Stimulated activated CD8-positive, alpha-beta memory T cell treated with anti-CD3 and anti-CD28 coated beads, Interleukin-15, amount 100 ng/mL, for 4 hours (primary cell): Measurements from ENCODE around the gene SLC35E1.

Source experiments
- DNase-seq, 2 donors: peaks; one replicate each; pipeline ENCODE4 v3.0.0-alpha.2; 2020; ENCODE audit warnings: low read depth in 2 of 2

The SLC35E1 gene

DNA sequence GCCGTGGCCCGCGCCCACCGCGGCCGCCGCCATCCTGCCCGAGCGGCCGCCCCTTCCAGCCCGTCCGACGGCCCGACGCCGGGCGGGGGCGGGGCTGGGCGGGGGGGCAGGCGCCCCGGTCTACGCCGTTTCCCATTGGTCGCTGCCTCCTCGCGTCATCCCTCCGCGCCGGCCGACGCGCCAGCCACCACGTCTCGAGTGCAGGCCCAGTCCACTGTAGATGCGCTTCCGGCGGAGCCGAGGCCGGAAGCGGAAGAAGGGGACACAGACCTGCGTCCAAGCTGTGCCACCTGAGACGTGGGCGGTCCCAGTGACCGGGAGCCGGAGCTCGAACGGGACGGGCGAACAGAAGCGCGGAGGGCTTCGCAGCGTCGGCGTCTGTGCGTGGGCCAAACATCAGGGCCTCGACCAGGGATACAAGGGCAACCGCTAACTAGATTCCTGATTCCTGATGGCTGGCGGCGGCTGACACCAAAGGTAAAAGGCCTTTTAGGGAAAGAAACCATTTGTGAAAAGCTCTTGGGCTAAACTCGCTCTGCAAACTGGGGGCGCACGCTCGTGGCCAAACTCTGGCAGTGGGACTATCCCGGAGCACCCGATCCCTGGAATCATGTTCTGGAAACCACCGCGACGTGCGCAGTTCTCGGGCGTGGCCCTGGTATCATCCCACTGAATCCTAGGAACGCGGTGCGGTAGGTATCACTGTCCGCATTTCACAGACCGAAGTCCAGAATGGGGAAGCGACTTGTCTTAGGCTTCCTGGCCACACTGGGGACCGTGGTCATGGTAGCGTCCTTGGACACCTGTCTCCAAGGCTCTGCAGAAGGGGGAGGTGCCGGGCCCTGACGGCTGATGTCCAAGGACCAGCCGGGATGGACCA is at the start of gene SLC35E1:
Gene SLC35E1, minus strand, starts transcription at position 84 of the 880 bp plus-strand sequence. Its CDS starts 51 bp downstream, at position 33.
- peak; percentile 82 to 88 for DNase-seq

DNA sequence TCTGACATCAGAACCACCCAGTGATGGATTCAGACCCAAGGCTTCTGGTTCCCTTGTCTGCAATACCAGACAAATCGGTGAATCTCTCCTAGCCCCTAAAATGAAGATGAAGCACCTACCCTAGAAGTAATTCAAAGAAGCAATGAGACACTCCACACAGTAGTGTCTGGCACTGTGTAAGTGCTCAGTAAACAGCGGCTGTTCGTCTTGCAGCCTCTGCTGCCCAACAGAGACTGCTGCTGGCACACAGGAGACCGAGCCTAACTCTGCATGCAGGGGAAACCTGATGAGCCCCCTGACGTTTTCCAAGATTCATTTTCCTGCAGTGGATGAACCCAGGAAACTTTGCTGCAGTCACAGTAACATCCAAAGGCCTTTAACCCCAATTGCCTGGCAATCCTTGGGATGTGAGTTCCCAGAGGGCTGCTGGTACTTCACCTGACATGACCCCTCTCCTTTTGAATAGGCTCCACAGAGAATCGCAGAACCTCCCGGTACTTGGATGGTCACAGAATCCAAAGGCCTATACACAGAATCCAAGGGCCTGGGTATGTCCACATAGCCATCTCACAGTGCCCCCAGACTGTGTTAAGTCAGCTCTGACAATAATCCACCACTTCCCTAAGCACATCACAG is 49.1 kb upstream of the SLC35E1 start:
- DNase-seq = no peak

DNA sequence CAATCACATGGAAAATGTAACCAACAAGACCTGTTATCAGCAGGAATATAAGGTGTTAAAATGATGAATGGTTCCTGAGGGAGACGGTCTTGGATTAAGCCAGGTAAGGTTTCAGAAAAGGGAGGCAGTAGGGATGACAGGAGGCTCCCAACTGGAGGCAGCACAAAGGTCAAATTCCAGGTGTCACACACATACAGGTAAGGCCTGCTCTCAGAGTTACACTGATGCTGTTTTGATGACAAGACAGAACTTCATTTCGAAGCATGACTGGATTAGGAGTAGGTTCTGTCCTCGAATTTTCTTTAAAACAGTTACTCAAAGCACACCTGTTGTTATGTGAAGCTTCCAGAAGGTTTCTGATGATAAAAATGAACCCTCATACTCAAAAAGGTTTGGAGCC is 48.4 kb upstream of the SLC35E1 start:
- no peak for DNase-seq

DNA sequence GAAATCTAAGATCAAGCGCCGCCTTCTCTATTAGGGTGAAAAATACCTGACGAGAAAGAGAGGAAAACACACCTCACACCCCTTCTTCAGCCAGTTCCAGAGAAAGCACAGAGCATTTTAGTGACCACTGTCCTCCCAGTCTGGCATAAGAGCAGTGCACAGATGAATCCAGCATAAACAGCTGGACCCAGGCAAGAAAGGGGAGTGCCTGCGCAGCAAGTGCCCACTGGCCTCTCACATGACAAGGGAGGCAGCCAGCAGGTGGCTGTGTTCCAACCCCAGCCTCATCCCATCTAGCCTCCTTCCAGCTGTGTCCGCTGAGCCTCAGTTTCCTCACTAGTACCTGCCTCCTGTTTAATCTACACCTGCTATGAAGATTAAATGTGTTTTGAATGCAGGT is 47.8 kb upstream of the SLC35E1 start:
- no peak for DNase-seq

DNA sequence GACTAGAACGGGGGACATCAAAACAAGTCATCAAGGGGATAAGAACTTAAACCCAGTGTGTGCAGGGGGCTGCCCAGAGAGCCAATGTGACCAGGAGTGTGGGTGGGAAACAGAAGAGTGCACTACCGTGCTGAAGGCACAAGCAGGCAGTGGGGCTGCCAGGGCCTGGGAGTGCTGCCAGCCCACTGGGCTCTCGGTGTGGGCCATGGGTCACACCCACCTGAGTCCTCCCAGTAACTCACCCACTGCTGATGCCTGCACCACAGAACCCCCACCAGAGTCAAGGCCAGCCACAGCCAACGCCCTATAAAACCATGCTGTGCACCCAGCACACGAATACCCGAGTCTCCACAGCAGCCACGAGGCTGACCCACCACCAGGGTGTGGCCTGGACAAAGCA is 47.2 kb upstream of the SLC35E1 start:
- no peak for DNase-seq

DNA sequence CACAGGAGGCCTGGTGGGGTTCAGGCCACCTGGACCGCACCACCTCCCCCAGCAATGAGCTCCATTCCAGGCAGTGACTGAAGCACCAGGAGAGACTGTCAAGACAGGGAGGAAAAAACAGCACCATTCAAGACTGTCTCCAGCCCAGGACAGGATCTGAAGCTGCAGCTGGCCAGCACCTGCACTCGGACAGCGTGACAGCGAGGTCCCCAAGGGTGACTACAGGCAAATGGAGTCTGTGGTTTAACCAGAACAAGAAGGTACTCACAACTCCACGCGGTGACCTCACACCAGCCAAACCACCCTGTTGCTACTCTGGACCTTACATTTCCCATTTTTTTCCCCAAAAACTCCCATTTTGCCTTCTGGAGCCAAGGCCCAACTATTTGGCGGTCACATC is 46.0 kb upstream of the SLC35E1 start:
- no peak for DNase-seq

DNA sequence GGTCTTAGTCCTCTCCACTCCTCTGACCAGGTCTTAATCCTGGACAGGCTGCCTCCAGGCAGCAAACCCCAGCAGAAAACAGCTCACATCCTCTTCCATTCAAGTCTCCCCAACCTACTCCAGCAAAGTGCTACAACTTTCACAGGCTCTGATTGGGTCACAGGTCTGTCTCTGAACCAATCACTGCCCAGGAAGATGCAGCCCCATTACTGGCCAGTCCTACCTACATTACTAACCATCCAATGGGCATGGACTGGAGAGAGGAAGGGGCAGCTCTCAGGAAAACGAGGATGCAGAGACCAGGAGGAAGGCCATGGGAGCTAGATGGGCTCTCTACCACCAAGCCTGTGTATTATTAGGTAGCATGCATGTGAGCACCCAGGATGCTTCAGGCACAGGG is 43.6 kb upstream of the SLC35E1 start:
- no peak for DNase-seq

DNA sequence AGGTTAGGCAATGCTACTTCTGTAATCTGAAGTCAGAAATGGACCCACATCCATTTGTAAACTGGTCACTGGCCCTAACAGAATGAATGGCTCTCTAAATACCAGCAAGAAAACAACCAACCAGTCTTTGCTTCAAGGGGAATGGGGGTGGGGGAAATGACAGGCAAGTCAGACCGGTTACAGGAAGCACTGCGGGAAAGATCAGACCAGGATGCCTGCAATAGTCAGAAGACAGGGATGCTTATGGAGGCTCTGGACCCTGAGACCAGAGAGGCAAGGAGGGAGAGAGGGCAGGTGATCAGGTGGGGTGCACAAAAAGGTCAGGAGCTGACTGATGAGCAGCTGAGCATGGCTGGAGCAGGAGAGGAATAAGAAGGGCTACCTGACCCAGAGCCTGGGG is 42.7 kb upstream of the SLC35E1 start:
- DNase-seq = no peak

DNA sequence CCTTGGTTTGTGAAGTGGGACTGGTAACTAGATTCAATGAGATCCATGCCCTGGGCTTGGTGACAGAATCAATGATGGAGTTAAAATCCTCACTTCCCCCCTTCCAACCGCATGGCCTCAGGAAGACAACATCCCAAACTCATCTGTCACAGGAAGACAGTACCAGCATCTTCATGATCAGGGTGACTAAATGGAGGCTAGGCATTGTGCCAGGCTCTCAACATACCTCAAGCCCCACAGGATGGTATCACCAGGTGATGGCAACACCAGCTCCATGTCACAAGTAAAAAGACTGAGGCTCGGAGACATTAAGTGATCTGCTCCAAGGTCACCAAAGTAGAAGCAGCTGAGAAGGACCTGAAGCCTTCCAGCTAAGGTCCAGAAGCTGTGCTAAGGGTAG is 41.6 kb upstream of the SLC35E1 start:
- DNase-seq = no peak

DNA sequence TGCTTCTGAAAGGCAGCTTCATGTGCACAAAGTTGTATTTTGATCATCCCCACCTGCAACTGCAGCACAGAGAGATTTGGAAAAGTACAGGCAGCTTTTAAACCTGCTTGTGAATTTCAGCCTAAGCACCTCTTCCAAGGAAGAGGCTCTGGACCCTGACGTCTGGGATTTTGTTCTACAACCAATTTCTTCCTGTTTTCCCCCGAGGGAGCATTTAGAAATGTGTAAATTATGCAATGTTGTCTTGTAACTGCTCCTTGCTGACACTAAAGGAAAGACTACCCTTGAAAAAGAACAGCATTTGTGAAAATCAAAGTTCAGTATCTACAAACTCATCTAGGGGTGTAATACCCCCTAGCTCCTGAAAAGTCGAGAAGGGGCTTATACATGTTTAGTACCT is 40.4 kb upstream of the SLC35E1 start:
- no peak for DNase-seq

DNA sequence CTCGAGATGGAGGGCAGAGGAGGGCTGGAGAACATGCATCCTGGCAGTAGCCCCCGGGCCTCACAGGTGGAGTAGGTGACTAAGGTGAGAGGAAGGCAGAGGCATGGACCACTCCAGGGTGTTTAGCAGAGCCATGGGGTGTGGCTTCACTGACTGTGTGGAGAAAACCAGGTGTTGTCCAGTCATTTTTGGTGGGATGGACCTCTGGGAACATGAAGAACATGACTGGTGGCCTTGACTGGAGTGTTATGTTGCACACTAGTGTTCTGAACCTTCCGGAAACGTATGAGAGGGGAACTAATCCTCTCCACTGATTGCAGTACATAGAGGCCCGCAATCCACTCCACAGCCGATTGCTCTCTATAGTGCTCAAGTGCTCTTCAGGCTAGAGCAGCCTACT is 38.9 kb upstream of the SLC35E1 start:
- no peak for DNase-seq

DNA sequence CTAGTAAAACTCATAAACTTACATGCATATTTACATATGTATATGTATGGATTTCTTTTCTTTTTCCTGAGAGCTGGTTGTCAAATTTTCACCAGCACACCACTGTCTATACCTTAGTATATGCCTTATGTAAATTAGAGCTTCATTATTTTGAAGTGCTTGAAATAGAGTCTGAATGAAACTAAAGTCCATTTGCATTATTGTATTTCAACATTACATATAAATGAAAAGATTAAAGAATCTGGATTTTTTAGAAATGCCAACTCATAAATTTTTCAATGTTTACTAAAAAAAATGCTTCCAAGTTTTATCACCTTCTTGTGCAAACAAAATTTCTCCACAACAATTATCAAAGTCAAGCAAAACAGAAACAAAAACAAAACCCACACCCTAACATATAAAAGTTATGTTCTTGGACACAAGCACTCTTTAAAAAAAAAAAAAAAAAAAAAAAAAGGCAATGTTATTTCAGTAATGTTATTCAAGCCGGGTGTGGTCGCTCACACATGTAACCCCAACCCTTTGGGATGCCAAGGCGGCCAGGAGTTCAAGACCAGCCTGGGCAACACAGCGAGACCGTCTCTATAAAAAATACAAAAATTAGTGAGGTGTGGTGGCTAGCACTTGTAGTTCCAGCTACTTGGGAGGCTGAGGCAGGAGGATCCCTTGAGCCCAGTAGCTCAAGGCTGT is 37.4 kb upstream of the SLC35E1 start:
- DNase-seq = no peak

DNA sequence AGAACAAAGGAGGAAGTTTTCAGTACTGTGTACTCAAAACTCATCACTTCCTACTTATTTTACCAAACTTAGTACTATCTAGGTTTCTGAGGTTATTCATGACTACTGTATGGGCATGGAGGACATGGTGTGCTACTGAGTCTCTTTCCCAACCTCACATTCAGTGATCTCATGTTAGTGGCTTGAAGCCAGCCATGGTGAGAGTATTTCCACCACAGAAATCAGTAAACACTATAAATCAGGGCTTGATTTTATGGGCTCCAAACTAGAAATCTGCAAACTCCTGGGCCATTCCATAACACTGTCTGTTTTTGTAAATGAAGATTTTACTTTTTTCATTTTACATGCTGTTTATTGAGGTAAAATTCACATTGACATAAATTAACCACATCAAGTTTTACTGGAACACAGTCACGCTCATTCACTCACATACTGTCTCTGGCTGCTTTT is 36.1 kb upstream of the SLC35E1 start:
- no peak for DNase-seq

DNA sequence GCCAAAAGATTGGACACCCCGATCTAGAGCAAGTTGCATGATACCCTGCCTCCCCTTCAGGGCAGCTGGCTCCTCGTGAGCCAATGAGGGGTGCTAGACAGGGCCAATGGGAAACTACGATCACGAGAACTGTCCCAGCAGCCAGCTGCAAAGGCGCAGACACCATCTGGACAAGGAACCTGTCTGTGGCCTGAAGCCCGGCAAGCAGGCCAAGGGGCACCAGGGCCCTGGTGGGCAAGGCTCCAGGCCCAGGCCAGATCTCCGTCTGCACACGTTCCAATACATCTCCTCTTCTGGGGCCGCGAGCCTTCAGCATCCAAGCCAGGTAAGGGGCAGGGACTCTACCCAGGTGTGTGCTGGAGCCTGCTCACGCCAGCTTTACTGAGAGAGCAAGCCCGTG is 35.6 kb upstream of the SLC35E1 start:
- DNase-seq = no peak

DNA sequence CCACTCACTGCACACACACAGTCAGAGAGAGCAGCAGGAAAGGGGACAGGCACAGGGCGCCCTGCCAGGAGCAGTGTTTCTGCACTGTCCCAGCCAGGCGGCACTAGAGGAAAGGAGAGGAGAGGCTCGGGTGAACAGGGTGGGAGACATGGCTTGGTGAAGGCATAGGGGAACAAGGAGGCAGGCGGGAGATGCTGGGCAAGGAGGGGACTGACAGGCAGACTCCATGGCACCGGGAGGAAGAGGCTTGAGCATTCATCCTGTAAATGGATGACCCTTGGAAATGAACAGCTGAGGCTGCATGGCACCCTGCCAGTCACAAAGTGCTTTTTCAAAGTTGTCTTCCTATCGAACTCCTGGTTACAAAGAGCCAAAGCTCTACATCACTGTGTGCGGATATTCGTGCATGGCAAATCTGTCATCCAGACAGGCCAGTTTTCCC is 33.4 kb upstream of the SLC35E1 start:
- DNase-seq = no peak

DNA sequence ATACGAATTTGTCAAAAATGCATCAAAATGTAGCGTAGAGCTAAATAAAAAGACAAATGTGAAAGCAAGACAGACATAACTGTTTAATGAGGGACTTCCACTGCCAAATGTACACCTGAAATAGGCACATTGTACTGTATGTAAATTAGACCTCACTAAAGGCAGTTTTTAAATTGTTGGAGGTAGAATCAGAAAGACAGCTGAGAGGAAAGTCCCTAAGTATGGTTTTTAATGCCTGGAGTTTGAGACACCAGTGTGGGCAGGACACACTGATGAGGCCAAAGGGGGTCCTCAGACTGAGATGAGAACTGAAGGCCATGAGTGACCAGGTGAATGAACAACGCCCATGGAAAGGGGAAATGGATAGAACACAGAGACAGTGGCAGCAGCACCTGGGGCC is 32.9 kb upstream of the SLC35E1 start:
- DNase-seq = no peak

DNA sequence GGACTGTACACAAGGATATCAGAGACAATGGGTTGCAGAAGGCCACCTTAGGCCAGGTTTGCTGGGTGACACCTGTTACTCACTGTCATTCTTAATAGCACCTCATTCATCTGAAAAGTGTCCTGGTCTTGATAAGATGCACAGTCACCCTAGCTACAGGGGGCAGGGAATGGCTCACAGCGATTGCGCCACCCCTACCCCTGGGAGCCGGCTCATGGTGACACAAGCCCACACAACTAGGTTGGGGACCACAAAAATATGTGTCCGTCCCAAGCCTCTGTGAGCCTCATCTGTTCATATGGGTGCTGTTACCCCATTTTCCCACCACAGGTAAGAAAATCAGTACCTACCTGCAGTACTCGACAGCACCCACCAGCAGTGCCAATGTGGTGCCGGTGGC is 32.4 kb upstream of the SLC35E1 start:
- no peak for DNase-seq

DNA sequence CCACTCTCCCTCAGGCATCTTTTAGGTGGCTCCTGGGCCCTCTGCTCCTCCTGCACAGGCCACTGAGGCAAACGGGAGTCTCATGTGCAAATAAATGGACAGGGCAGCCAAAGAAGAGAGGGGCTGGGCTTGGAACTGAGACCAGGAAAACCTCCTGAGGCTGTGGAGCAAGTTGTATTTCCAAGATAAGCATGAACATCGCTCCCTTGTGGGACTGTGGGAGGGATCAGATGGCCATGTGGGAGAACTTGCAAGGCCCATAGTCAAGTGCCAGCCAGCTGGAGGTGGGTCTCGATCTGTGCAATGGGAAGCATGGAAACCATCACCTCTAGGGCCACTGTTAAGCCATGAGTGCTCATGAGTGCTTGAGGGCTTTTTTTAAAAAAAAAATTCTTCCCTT is 30.9 kb upstream of the SLC35E1 start:
- no peak for DNase-seq

DNA sequence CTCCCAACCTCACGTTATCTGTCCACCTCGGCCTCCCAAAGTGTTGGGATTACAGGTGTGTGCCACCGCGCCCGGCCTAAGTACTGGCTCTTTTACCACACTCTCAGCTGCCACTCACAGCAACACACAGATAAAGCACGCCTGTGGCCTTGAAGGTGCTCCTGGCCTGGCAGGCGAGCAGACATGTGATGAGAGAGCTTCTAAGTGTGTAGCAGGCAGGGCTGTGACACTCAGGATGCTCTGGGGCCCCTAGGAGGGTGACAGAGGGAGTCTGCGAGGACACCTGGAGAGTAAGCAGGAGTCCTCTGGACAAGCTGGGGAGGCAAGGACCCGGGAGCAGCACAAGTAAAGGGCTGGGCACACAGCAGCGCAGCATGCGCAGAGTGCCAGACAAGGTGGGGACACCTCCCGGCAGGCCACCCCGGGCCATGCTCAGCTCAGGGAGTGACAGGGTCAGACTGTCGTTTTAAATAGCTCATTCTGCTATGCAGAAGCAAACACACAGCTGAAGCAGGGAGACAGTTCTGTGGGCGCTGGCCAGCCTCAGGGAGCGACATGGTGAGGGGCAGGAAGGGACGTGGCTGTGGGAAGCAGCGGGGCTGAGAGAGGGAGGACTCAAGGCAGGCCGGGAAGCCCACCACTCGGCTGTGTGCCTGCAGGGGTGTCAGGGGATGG is 29.3 kb upstream of the SLC35E1 start:
- no peak for DNase-seq

DNA sequence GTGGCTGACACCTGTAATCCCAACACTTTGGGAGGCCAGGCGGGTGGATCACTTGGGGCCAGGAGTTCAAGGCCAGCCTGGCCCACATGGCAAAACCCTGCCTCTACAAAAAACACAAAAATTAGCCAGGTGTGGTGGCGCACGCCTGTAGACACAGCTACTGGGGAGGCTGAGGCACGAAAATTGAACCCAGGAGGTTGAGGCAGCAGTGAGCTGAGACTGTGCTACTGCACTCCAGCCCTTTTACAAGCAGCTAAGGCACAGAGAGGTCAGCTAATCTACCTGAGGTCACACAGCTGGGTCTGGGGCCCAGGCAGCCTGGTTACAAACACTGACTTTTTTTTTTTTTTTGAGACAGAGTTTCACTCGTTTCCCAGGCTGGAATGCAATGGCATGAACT is 28.6 kb upstream of the SLC35E1 start:
- no peak for DNase-seq

DNA sequence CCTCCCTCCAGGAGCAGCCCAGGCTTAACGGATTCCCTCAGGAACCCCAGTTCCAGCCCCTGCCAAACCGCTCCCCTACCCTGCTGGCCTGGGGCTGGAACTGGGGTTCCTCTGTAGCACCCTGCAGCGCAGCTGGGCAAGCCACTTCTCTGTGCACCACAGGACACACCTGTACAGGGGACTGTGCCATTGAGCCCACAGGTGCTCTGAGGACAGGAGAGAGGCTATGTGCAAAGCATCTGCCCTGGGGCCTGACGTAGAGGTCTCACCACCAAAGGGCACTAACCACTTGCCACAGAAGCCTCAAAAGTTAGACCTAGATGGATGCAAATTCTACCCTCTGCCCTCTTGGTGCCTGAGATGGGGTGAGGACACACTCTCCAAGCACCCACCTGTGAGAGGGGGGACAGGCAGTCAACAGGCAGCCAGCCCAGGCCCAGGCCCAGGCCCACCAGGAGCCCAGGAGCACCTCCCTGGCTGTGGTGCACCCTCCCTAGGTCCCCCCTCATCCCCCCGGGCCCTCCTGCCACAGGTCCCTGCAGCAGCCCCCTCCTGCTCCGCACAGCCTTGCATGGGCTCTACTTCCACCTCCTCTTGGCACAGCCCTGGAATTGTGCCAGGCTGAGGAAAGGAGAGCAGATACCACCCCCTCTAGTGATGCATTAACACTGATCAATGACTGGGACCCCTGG is 27.6 kb upstream of the SLC35E1 start:
- no peak for DNase-seq

DNA sequence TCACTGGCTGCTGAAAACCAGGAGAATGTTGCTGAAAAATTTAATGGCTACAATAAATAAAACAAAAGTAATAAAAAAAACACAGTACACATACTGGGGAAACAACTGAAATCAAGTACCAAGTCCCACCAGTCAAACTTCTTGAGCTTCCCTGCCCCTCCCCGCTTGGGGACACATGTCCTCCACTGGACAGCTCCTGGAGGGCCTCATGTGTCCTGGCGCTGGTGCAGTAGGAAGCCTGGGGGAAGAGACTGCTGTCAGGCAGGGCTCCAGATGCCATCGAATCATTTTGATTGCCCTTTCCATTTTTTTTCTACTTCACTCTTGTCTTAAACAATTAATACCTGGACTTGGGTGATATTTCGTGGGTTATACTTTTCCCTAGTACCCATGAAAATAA is 26.6 kb upstream of the SLC35E1 start:
- no peak for DNase-seq
